ENCODE data around the gene BPGM. TPM values are rescaled to one million over a fixed set of nuclear protein-coding genes. Genes with fewer than 3 reads are reported as not detected.

Gene BPGM
- total RNA-seq: 30.0 and 36.0 TPM in 2 replicates

DNA sequence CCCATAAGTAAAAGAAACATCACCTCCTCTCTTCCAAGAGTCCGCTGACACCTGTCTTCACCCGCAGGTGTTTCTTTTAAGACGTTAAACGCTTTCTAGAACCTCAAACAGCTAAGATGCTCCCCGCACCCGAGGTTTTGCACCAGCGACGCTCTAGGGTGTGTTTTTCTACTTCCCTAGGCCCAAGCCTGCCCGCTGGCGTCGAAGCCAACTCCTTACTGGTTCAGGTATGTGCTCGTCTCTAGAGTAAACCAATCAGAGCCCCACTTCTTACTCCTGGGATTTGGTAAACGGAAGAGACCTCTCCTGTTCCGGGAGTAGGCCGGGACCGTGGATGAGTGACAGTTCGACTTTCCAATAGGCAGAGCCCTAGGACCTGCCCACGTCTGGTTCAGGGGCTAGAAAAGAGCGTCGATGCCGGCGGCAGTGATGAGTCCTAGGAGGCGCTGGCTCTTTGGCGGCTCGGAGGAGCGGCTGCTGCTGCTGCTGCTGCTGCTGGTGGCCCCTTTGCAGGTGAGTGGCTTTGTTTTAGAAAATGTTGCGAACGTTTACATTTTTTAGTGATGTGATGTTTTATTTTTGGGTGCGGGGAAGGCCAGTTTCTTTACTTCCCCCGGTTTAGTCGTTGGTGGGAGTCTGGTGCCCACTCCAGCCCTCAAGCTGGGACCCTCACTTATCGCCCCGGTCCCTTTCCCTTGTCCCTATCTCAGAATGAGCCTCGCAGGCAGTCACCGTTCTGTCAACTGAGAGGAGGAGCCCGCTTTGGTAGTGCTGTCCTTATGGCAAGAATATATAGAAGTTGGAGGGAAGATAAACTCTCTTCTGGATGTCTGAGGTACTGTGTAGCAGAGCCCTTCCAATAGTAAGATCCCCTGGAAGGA is at the start of gene BPGM:
Gene BPGM (plus strand): TSS at position 429 of the 881 bp plus-strand sequence. CDS start 14,655 bp downstream, outside the sequence.

Other genes starting within 250 kb of the BPGM start
- 201 and 237 TPM in 2 replicates for gene AKR1B1, start 187.8 kb upstream of the BPGM start, total RNA-seq
- gene AKR1B10, start 119.3 kb upstream of the BPGM start, total RNA-seq: 9.4 and 29.7 TPM in 2 replicates
- 0.43 and 1.9 TPM in 2 replicates for gene AKR1B15, start 97.7 kb upstream of the BPGM start, total RNA-seq
- 649 and 694 TPM in 2 replicates for gene CALD1, start 132.8 kb downstream of the BPGM start, total RNA-seq

Measured in smooth muscle cell of bladder (primary cell).